Measurements from ENCODE around the gene SMAD7.

- TF ChIP-seq CTCF (conservative IDR thresholded peaks at IDR 0.05 in 1 of 2, IDR thresholded peaks at IDR 0.05 in 1 of 2; ENCODE audit: low read depth in 1 of 2, low read length in 2 of 2), result no peak
- TF ChIP-seq EZH2 (IDR thresholded peaks at IDR 0.05; ENCODE audit: low read length, missing control alignments), result no peak
These were observed 31.2 kb downstream of the SMAD7 start for GRCh38 chr18:48919547-48919946.

All from fibroblast of lung (primary cell).